OCI-LY7 (cell line): ENCODE data around the gene LCP2. TPM values are rescaled to one million over a fixed set of nuclear protein-coding genes. Genes with fewer than 3 reads are reported as not detected.

Source experiments
- BruUV-seq: library from RNA; stranded (reverse); fragments of 400-500 nt; replicated peaks from 2 replicates; lab custom pipeline; 2021; lab: Mats Ljungman, UMichigan
- CTCF ChIA-PET: fragments of 300-600 bp; sonication (Branson Sonifier 250); formaldehyde crosslinking; loops from one replicate; lab custom pipeline; 2022; ENCODE audit warnings: antibody characterized with exemption; ENCODE audit not compliant: unreplicated experiment; lab: Charles Lee
- POLR2A ChIA-PET: fragments of 300-600 bp; sonication (Branson Sonifier 250); formaldehyde crosslinking; loops from one replicate; lab custom pipeline; 2022; ENCODE audit warnings: antibody characterized with exemption; lab: Charles Lee
- DNase-seq: peaks from one replicate; pipeline ENCODE4 v3.0.0-alpha.2; 2015; ENCODE audit warnings: low spot score
- H2AFZ ChIP-seq: fragments of 200-600 bp; sonication (generic), shearing (Covaris generic); 2 replicates; pipeline ENCODE4 v1.6.1; 2014; ENCODE audit warnings: mild to moderate bottlenecking, antibody characterized with exemption, low read length, moderate library complexity
- H3K27ac ChIP-seq: fragments of 200-600 bp; sonication (generic); 2 replicates; pipeline ENCODE4 v1.5.1; 2014; ENCODE audit warnings: mixed run types, low read depth, mild to moderate bottlenecking, moderate library complexity, low read length, inconsistent platforms; ENCODE audit not compliant: poor library complexity, severe bottlenecking
- H3K36me3 ChIP-seq: fragments of 200-600 bp; sonication (generic); 2 replicates; pipeline ENCODE4 v1.6.1; 2014; ENCODE audit warnings: mild to moderate bottlenecking, antibody characterized with exemption, low read length, moderate library complexity, mixed read lengths; ENCODE audit not compliant: insufficient read depth
- H3K4me1 ChIP-seq: fragments of 200-600 bp; sonication (generic); 2 replicates; pipeline ENCODE4 v1.5.1; 2014; ENCODE audit warnings: mild to moderate bottlenecking, low read length; ENCODE audit not compliant: insufficient read depth, poor library complexity, severe bottlenecking
- H3K4me2 ChIP-seq: fragments of 200-600 bp; sonication (generic); 2 replicates; pipeline ENCODE4 v1.6.1; 2014; ENCODE audit warnings: mild to moderate bottlenecking, low read length
- H3K4me3 ChIP-seq: fragments of 200-600 bp; sonication (generic); 2 replicates; pipeline ENCODE4 v1.5.1; 2014; ENCODE audit warnings: mild to moderate bottlenecking, low read depth, low read length; ENCODE audit not compliant: poor library complexity, severe bottlenecking
- H3K79me2 ChIP-seq: fragments of 200-600 bp; sonication (generic); 2 replicates; pipeline ENCODE4 v1.6.1; 2016; ENCODE audit warnings: low read depth, mild to moderate bottlenecking, low read length, moderate library complexity, mixed read lengths; ENCODE audit not compliant: insufficient read depth
- H3K9me2 ChIP-seq: fragments of 200-600 bp; sonication (generic); 2 replicates; pipeline ENCODE4 v1.6.1; 2016; ENCODE audit warnings: mild to moderate bottlenecking, low read length, mixed read lengths; ENCODE audit not compliant: insufficient read depth
- H3K9me3 ChIP-seq: fragments of 200-600 bp; sonication (generic); 2 replicates; pipeline ENCODE4 v1.6.1; 2014; ENCODE audit warnings: mild to moderate bottlenecking, mixed run types, low read length, mixed read lengths
- H4K20me1 ChIP-seq: fragments of 200-600 bp; sonication (generic); 2 replicates; pipeline ENCODE4 v1.6.1; 2014; ENCODE audit warnings: mild to moderate bottlenecking, antibody characterized with exemption, low read length, moderate library complexity, mixed read lengths; ENCODE audit not compliant: insufficient read depth
- EZH2phosphoT487 ChIP-seq: fragments of 200-600 bp; sonication (generic); IDR thresholded peaks from 2 replicates; pipeline ENCODE4 v1.6.1; 2018; ENCODE audit warnings: low read depth, borderline replicate concordance, mild to moderate bottlenecking, mixed run types, antibody characterized with exemption, low read length, moderate library complexity, mixed read lengths
- intact Hi-C: fragments of 100-400 bp; cut with micrococcal nuclease; formaldehyde crosslinking; loops from one replicate; pipeline ENCODE4 v1.10.0; 2022; ENCODE audit not compliant: unreplicated experiment
- total RNA-seq, 2 experiments: library from RNA; depleted of rRNA in 1 of 2; stranded (reverse); fragments of >200 nt in 1 of 2; shearing (Covaris generic) in 1 of 2; gene quantifications; 2 replicates each; pipeline ENCODE4 v1.2.3, GENCODE V29; 2014 to 2022
- TF ChIP-seq, protein P1 (sequence below): fragments of 200-600 bp; sonication (generic); conservative IDR thresholded peaks from 2 replicates; pipeline ENCODE4 v1.5.1; 2014; ENCODE audit warnings: mild to moderate bottlenecking, antibody characterized with exemption, low read length, moderate library complexity, mixed read lengths

The LCP2 gene
- total RNA-seq, 2 experiments from 2014 or later = 2.6 TPM; not detected in 1

DNA sequence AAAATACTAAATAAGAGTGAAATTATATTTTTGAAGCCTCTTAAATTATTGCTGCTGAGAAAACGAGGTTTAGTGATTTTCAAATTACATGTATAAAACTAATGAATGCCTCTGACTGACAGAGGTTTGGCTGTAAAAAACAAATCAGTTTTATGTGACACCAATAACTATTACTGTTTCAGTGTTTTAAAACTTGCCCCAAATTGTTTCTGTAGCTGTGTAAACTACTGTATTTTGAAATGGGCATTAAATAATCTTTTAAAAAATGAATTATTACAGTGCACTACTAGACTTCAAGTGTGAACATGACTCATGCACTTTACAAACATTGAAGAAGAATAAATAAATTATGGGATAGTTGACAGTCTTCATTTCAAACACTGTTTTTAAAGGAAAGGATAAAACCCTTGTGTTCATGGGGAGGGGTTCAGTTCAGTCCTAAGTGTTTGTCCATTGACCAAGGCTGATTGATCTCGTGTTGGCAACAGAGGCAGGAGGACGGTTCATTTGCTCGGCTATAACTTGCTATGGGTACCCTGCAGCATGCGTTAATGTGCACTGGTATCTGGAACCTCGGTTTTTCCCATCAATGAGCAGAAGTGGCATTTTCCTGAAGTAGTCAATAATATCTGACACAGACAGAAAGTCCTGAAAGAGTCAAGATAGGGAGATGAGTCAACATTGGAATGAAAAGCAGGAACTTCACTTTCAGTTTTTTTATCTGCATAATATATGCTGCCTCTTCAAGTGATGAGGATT, 49.2 kb downstream of the LCP2 start:
- H3K4me1 ChIP-seq = no peaks in the 10 kb centered on the region
- no peak overlapping the region for H2AFZ ChIP-seq
- no peak overlapping the region for H3K4me2 ChIP-seq
- ChIA-PET POLR2A (no interaction called here), CTCF (no interaction called here)
- no peak overlapping the region for H3K4me3 ChIP-seq
- intact Hi-C loops = no loop called here
- no peaks in the 10 kb centered on the region for H3K9me3 ChIP-seq
- no peaks in the 10 kb centered on the region for H4K20me1 ChIP-seq
- no peaks in the 10 kb centered on the region for H3K36me3 ChIP-seq
- H3K79me2 ChIP-seq = no peaks in the 10 kb centered on the region
- no peak for DNase-seq
- H3K27ac ChIP-seq = no peak overlapping the region
- no peaks in the 10 kb centered on the region for H3K9me2 ChIP-seq
- no TSS peak for BruUV-seq
- TF ChIP-seq, protein P1, sequence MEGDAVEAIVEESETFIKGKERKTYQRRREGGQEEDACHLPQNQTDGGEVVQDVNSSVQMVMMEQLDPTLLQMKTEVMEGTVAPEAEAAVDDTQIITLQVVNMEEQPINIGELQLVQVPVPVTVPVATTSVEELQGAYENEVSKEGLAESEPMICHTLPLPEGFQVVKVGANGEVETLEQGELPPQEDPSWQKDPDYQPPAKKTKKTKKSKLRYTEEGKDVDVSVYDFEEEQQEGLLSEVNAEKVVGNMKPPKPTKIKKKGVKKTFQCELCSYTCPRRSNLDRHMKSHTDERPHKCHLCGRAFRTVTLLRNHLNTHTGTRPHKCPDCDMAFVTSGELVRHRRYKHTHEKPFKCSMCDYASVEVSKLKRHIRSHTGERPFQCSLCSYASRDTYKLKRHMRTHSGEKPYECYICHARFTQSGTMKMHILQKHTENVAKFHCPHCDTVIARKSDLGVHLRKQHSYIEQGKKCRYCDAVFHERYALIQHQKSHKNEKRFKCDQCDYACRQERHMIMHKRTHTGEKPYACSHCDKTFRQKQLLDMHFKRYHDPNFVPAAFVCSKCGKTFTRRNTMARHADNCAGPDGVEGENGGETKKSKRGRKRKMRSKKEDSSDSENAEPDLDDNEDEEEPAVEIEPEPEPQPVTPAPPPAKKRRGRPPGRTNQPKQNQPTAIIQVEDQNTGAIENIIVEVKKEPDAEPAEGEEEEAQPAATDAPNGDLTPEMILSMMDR = no peak
- no peak for TF ChIP-seq EZH2phosphoT487

DNA sequence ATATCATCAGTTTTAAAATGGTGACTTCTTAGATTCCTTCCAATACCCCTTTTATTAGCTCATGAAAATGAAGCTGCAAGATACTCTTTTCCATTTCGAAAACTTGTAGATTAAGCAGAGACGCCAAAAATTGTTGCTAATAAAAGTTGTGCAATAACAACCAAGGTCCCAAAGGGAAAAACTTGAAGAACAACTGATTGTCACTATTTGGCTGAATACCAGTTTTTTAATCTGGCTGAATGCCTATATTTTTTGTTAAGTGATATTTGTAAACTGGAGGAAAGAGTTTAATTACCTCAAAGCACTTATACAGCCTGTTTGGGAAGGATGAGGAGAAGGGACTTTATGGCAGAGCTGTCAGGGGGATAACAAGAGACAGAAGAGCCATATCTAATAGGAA, 50.2 kb downstream of the LCP2 start:
- Histone ChIP-seq H2AFZ (no peak overlapping the region), H3K9me2 (no peaks in the 10 kb centered on the region), H3K4me3 (no peak overlapping the region), H3K4me2 (no peak overlapping the region), H3K9me3 (no peaks in the 10 kb centered on the region), H3K79me2 (no peaks in the 10 kb centered on the region), H3K36me3 (no peaks in the 10 kb centered on the region), H3K4me1 (no peaks in the 10 kb centered on the region), H3K27ac (no peak overlapping the region), H4K20me1 (no peaks in the 10 kb centered on the region)
- CTCF ChIA-PET = no interaction called here
- no TSS peak for BruUV-seq
- DNase-seq = no peak
- intact Hi-C loops = no loop called here
- POLR2A ChIA-PET = no interaction called here
- no peak for TF ChIP-seq EZH2phosphoT487
- TF ChIP-seq, protein P1 = no peak
